GM19452 (cell line): ENCODE results near the gene PEX5L.
A peak's percentile ranks its signal among the peaks of the same experiment; 100 is the strongest.
"Not testable (repeated sequence)": the region's sequence is repeated elsewhere in the genome, so short reads cannot be mapped to it uniquely, and the experiment has no call there.

ENCODE experiments used
- ATAC-seq: cut with Tn5 transposase; IDR thresholded peaks from one replicate; pipeline ENCODE4 v1.9.1; 2021; ENCODE audit not compliant: unreplicated experiment

Gene PEX5L

DNA sequence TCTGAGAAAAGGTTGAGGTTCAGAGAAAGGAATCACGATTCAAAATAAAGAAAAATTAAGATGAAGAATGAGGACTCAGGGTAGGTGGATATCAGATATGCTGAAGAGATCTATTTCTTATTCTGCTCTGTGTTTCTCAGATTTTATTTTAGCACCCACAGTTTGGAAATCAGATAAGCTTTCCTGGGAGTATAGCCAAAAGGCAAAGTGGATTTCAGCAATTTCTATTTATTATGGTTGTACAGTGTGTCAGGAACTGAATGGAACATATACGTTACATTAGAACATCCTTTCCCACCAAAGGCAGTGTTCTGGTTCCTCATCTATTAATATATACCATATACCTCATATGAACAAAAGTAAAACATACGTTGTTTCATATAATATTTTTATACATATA lies 18.9 kb downstream of the PEX5L start:
- no peak for ATAC-seq

DNA sequence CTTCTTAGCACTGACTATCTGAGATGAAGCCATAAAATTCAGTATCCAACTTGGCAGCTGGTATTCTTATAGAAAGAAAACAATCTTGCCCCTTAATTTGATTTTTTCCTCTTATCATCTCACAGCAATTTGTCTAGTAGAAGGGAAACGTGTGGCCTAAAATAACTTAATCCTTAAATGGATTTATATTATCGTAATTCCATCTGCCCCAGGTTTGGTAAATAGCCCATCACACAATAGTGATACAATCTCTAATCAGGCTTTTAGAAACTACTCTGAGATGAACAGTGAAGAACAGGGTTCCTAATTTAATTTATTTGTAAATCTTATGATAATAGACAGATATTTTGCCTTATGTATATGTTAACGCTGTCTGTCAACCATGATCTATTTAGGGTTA lies 24.8 kb downstream of the PEX5L start:
- no peak for ATAC-seq

DNA sequence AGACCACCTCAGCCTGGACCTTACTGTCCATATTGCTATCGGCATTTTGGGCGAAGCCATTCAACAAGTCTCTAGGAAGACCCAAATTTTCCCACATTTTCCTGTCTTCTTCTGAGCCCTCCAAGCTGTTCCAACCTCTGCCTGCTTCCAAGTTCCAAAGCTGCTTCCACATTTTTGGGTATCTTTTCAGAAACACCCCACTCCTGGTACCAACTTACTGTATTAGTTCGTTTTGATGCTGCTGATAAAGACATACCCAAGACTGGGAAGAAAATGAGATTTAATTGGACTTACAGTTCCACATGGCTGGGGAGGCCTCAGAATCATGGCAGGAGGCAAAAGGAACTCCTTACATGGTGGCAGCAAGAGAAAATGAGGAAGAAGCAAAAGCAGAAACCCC lies 28.4 kb downstream of the PEX5L start:
- not testable (repeated sequence) for ATAC-seq

DNA sequence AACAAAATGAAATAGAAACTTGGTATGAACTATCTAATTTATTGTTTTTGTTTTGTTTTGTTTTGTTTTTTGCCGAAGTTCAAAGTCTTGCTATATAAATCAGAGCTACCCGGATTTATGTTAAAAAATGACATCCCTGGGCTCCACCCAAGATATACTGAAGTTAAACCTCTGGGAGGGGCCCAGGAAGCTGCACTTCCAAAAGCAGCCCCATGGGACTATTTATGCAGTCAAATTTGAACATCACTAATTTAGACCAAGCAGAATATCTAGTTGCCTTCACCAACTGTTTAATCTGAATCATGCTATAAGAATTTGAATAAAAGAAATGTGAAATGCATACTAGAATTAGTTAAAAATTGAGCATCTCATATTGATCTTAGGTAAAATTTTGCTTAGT lies 32.2 kb downstream of the PEX5L start:
- ATAC-seq: no peak

DNA sequence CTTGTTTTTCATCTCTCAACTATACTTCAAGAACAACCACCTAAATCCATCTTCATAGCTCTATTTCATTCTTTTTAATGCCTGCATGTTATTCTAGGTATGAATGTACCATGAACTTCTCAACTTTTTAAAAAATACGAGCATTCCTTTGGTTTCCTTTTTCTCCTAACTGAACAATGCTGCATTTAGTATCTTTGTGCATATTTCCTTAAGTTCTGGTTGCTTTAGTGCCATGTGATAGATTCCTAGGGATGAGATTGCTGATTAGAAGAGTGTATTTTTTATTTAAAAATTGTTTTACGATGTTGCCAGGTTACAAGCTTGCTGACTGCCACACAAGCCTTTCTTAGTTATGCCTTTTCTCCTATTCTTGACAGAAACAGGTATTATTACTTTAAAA lies 34.7 kb downstream of the PEX5L start:
- ATAC-seq: no peak

DNA sequence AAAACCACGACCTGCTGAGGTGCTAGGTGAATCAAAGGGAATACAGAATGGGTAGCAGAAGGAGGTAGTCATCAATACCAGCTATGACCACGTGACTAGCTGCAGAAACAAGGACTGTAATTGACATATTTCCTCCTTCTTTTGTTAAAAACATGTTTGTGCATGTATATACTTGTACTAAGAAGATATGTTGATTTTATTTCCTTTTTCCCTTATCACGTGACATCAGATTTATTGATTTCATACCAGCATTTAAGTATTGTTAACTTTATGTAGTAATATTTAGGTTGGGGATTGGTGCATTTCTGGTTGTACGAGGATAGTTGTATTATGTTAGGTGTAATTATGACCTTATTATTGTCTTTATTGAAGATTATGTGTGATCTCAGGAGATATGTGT lies 36.2 kb downstream of the PEX5L start:
- ATAC-seq: no peak

DNA sequence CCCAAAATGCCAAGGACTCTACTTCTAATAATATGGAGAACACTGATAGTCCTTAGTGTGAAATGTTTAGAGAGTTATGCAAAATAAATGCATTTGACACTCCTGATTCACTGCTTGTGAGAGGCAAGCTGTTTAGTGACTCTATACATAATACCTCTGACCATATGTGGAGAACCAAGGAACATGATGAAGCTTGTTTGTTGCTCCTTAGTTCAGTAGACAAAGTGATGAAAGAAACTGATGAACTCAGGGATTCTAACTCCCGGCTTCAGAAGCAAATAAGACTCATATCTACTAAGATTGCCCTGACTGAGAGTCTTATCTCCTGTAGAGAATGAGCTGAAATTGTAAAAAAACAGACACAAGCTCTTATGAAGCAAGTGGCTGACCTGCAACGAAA lies 41.3 kb downstream of the PEX5L start:
- ATAC-seq: no peak

DNA sequence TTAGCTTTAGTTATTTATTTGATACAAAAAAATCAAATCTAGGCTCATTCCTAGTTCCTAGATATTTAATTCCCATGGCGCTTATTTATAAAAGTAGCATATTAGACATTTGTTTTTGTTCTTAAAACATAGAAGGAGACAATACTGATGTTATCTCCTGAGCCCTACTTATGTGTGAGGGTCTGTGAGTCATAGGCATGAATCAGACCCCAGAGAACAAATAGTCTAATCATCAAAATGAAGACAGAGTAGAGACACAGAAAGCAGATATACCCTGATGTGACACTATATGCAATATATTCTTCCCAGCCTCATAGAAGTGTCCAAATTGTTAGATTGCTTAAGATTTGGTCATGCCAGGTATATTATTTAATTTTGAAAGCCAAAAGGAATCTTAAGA lies 44.9 kb downstream of the PEX5L start:
- ATAC-seq: no peak

DNA sequence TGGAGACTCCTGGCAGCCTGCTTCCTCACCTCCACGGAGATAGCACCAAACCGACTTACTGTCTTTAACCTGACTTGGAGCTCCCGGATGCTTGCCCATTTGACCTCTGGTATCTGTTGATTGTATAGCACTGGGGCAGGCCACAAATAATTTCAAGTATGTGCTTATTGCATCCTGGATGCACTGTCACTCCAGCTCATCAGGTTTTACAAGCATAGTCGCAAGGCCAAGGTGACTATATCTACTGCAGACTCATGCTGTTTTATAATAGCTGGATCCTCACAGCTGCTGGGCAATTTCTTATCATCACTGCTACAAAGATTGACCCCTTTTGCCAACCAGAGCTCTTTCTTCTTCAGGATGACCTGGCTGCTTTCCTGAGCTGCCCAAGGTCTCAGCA lies 45.6 kb downstream of the PEX5L start:
- ATAC-seq: no peak

DNA sequence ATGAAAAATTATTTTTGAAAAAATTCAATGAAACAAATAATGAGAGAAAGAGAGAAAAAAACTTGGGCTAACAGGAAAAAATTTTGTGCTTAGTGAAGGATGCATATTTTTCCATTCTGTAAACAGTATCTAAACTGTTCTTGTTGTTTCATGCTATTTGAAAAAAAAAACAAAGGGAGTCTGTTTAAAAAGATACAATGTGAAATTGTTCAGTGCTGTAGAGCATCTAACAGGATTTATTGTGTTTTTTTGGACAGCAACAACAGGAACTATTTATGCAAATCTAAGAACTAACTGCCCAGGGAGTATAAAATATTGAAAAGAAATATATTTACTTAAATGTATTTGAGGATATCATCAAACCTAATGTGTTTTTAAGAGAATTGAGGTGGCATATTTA lies 55.1 kb downstream of the PEX5L start:
- no peak for ATAC-seq

DNA sequence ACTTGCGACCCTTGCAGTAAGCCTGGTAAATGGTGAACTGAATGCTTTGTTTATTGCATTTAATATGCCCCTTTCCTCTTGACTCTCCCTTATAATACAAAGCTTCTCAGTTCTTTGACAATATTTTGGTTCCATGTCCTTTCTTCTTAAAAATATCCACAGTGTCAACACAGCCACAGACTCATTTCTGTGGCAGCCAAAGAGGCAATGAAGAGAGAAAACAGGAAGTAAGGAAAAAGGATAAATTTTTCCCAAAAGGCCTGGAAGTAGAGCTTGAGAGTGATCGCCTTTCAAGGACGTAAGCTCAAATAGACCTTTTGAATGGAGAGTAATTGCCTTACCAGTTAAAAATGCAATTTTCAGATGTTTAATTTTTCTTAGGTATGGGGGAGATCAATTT lies 59.4 kb downstream of the PEX5L start:
- no peak for ATAC-seq

DNA sequence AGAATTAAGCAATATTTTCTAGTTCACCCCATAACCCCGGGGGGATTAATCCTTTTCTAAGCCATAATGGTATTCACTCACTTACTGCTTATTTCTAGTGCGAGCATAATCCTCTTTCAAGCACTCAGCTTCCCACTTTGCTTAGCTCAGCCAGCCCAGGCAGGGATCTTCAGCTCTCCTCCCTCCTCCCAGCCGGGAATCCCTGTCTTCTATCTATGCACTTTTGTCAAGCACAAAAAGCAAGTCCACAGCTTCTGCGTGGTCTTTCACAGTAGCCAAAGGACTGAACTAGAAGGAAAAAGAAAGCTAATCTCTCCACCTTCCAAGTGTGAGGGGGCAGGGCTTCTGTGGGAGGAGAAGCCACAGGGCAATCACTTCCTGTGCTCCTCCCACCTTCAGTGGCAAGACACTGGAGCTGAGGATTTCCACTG lies 62.8 kb downstream of the PEX5L start:
- ATAC-seq: no peak

DNA sequence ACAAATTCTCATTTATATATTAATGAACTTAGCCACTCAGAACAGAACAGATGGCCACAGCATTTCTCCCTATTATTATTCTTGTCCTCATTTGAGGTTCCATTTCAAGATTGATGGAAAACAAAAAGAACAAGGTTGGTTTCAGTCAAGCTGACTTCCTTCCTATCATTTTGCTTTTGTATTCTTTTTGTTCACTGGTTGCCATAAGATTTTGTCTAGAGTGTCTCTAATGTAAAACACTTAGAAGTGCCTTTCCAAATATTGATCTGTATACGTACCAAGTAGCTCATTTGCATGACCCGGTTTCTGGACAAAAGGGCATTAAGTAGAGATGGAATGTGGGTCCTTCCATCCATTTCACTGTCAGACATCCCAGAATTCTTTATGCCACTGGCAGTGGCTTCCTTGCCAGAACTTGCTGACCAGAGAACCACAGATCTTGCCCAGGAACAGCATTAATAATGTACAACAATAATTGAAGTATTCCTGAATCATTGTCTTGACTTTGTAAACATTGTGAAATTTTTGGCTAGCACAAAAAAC lies 63.8 kb downstream of the PEX5L start:
- no peak for ATAC-seq

DNA sequence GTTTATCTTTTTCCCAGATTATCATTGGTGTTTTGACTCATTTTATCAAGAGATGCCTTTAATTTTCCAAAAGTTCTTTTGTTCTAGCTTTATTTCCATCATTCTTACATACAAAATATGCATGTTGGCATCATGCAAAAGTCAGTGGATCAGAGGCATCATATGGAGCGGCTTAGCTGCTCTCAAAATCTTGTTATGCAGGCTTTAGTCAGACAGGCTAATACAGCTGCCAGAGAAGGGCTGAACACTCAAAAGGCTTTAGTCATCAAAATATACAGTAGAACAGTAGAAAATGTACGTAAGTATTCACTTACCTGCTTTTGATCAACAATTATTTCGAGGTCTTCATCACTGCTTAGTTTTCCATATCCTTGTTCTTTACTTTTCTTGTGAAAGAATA lies 65.5 kb downstream of the PEX5L start:
- ATAC-seq: no peak

DNA sequence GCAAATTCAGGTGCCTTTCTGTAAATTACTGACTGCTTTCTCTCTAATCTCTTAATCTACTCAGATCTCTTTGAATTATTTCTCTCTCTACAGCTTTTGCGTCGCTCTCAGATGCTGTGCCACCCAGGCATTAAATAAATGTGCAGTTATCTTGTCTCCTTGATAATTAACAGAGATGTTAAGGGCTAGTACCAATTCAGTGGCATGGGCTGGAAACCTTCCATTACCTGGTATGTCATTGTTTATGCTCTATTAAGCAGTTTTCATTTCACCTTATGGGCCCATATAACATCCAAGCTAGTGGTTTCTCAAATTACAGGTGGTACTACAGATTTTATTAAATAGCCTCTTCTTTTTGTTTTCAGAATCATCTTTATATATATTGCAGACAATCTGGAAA lies 66.0 kb downstream of the PEX5L start:
- no peak for ATAC-seq

DNA sequence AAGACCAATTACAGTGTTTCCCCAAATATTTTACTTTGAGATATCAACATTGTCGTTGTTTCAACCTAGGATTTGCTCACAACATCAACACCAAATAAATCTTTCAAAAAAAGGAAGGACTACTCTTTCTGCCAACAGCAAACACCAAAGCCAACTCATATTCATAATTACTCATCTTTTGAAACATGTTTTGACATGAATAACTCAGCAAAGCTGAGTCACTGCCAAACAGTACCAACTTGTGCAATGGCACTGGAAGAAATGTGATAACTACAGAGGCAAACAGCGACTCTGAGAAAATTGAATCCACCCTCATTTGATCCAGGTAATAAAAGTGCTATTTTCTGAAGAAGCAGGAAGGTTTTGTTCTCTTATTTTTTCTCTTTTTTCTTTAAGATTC lies 67.2 kb downstream of the PEX5L start:
- no peak for ATAC-seq

DNA sequence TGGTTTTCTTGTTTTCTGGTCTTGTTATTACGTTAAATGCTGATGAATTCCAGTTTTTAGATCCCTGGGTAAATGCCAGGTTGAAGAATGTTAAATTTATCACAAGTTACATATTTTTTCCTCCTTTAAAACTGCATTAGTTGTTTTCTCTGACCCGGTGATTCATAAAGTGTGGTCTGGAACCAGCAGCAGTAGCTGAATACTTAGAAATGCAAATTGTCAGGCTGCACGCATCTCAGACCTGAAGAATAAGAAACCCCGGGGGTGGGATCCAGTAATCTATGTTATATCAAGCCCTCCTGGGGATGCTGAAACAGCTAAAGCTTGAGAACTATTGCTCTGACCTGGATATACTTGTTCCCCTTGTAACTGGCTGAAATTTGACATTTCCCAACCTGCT lies 69.1 kb downstream of the PEX5L start:
- ATAC-seq: peak; percentile 83

DNA sequence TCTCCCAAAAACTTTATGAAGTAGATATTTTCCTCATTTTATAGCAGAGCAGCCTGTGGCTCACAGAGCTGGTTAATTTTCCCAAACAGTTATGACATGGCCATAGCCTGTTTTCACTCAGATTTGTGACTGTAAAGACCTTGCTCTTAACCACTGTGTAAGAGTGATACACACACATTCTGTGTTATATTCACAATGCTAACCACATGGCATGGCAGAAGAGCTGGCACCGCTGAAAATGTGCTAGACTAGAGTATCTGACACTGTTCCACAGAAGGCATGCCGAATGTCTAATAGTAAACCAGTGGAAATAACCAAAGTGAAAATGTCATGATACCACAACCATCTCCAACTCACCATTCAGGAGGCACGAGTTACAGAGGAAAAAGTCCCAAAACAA lies 71.8 kb downstream of the PEX5L start:
- no peak for ATAC-seq

DNA sequence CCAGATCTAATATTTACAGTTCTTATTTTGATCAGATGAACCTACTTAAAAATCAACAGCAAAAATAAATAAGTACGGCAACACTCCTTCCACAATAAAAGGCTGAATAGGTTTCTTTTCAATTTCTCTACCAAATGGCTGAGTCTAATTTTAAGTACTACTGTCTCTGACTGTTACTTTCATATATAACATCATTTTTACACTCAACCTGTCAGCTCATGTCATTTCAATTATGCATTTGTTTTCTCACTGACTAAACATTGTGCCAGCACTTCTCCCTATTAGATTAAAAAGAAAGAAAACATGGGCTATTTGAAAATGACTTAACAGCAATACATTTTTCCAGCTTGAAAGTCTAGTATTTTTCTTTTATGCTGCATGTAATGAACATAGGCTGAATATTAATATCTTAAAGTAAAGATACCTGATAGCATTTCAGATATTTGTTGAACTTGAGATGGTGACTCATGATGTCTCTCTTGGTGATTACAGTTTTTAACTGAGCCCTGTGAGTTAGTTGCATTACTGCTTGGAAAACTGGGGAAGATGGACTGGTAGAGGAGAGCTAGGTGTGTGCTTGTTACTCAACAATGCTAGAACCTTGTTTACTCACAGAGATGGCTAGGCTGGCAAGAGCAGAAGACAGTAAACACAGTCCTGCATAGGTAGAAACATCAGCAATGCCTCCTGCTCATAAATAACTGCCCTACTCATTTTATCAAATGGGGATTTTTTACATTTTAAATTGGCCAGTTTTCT lies 73.9 kb downstream of the PEX5L start:
- ATAC-seq: no peak

DNA sequence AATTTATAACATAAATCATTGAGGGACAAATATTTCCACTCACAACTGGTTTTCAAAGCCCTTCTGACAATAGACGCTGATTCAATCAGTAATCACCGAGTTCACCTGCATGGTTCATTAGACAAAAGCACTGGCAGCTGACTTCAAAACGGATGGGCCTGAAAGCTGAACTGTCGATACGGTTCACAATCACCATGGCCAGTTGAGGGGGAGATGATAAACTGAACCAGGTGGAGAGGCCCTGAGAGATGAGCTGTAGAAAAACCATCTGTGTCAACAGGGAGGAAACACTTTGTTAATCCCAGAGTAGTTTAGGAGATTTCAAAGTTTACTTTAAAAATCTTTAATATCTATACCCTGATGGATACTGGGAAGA lies 75.0 kb downstream of the PEX5L start:
- ATAC-seq: peak; percentile 59

DNA sequence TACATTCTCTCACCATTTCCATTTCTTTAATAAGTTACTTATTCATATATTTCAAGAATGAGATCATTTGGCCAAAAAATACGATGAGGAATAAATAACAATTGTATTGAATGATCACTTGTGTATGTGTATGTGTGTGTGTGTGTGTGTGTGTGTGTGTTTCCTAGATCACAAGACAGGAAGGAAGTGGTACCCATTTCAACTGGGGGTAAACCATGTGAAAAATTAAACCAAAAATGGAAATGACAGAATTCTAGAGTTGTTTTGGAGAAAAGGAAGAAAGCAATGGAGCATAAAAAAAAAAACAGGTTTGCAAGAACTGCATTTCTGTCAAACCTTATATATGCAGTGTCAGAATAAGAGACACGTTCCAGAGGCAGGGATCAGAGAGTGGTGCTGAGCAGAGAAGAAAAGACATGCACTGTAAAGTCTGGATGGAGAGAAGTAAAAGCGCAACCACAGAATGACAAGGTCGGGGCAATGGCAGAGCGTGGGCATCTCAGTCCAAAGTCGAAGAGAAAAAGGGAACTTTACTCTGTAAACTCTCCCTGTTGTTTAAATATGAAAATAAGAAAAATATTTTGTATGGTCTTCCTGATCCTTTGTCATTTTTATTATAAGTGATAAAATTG lies 75.5 kb downstream of the PEX5L start:
- ATAC-seq: peak; percentile 19

DNA sequence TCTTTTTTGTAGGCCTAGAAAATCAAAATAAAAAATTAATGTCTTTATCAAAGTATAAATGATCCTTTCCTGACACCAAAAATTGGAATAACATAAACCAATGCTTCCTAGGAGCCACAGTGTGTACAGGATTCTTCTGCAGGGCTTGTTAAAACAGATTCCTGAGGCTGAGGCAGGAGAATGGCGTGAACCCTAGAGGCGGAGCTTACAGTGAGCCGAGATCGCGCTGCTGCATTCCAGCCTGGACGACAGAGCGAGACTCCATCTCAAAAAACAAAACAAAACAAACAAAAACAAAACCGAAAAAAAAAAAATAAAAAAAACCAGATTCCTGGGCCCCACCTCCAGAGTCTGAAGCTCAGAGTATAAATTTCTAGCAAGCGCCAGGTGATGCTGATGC lies 78.0 kb downstream of the PEX5L start:
- no peak for ATAC-seq

DNA sequence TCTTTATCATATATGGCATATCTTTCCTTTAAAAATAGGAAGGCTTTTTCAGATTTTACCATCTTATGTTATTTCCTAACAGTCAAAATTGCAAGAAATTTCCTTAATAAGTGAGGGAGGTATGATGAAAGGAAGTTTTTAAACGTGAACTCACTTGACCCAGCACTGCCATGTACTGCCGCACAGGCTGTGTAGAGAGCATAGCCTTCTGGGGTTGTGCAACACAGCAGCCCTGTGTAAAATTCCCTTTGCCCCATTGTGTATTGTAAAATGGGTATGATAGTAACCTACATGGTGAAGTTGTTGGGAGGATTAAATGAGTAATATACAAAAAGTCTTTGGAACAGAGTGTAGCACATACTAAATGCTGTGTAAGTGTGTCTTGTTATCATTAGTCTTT lies 78.6 kb downstream of the PEX5L start:
- no peak for ATAC-seq
